NB4 (cell line): ENCODE measurements around the gene MCC.

Source experiments
- POLR2A ChIP-seq: IDR thresholded peaks from 2 replicates; pipeline ENCODE4 v1.6.1; 2011; ENCODE audit warnings: mild to moderate bottlenecking; ENCODE audit not compliant: insufficient read length; ENCODE audit errors: extremely low read depth
- TF ChIP-seq, protein P1 (sequence below): IDR thresholded peaks from one replicate; pipeline ENCODE4 v1.5.1; 2012; ENCODE audit warnings: low read depth, low read length

DNA sequence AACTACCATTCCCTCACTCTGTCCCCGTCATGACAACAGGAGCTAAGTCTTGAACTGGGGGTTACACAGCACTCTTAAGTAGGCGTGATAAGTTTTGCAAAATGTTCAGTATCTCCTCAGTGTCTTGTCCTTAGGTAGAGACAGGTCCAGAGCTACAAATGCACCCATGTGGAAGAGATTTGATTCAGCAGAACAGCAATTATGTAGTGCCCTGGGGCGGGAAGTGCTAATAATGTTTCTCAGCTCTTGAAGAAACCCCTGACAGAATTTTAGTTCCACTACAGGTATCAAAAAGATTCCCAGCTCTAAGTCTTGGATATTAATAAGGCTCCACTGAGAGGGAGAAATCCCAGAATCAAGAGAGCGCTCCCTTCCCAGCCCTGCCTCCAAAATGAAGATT, 462.0 kb downstream of the MCC start:
- TF ChIP-seq, protein P1, sequence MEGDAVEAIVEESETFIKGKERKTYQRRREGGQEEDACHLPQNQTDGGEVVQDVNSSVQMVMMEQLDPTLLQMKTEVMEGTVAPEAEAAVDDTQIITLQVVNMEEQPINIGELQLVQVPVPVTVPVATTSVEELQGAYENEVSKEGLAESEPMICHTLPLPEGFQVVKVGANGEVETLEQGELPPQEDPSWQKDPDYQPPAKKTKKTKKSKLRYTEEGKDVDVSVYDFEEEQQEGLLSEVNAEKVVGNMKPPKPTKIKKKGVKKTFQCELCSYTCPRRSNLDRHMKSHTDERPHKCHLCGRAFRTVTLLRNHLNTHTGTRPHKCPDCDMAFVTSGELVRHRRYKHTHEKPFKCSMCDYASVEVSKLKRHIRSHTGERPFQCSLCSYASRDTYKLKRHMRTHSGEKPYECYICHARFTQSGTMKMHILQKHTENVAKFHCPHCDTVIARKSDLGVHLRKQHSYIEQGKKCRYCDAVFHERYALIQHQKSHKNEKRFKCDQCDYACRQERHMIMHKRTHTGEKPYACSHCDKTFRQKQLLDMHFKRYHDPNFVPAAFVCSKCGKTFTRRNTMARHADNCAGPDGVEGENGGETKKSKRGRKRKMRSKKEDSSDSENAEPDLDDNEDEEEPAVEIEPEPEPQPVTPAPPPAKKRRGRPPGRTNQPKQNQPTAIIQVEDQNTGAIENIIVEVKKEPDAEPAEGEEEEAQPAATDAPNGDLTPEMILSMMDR, result no peak
- TF ChIP-seq POLR2A, result no peak
